HL-60 (cell line): ENCODE results near the gene PDGFC.

Source experiments
- DNase-seq, 2 experiments: peaks; one replicate each; pipeline ENCODE4 v3.0.0-alpha.2; 2010 to 2020; ENCODE audit warnings: low read depth in 1 of 2, low spot score in 1 of 2
- H3K27ac ChIP-seq: fragments of 250-450 bp; sonication (Bioruptor Pico); replicated peaks from 2 replicates; pipeline ENCODE4 v1.5.1; 2020; ENCODE audit warnings: mild to moderate bottlenecking, moderate library complexity
- H3K27me3 ChIP-seq: fragments of 250-450 bp; sonication (Bioruptor Pico); 2 replicates; pipeline ENCODE4 v1.5.1; 2021; ENCODE audit warnings: mild to moderate bottlenecking, moderate library complexity; ENCODE audit not compliant: insufficient read depth, poor library complexity, severe bottlenecking
- H3K4me3 ChIP-seq: replicated peaks from 2 replicates; pipeline ENCODE4 v1.5.1; 2011; ENCODE audit warnings: mild to moderate bottlenecking, control low read depth, low read length; ENCODE audit not compliant: insufficient read depth
- CTCF ChIP-seq: IDR thresholded peaks from one replicate; pipeline ENCODE4 v1.5.1; 2011; ENCODE audit warnings: low read length, control low read depth, inconsistent platforms; ENCODE audit not compliant: insufficient read depth
- GABPA ChIP-seq: IDR thresholded peaks from 2 replicates; pipeline ENCODE4 v1.6.1; 2012; ENCODE audit warnings: low read depth
- POLR2AphosphoS5 ChIP-seq: IDR thresholded peaks from 2 replicates; pipeline ENCODE4 v1.6.1; 2012; ENCODE audit warnings: low read depth
- SPI1 ChIP-seq: IDR thresholded peaks from 2 replicates; pipeline ENCODE4 v1.6.1; 2012; ENCODE audit warnings: low read depth, mild to moderate bottlenecking, borderline replicate concordance
- TF ChIP-seq, protein P1 (sequence below): IDR thresholded peaks from 2 replicates; pipeline ENCODE4 v1.6.1; 2012; ENCODE audit warnings: low read depth; ENCODE audit not compliant: insufficient replicate concordance

PDGFC gene

DNA sequence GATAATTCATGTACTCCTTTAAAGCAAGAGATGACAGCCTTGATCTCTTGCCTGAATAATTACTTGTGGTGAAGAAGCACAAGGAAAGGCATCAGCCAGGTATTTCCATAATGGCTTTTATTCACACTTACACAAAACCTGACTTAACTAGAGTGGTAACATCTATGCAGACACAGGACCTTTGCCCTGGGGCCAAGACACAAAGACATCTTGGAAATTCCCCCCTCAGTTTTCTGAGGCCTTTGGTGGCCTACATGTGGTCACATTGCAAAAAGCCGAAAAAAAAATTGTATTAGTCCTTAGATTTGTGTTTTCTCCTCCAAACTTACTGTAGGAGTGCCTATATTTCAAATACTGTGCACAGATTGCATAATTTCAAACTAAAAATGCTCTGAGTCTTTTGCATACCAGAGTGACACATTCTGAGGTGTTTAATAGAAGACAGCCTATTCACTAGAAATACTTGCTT lies 172.4 kb downstream of the PDGFC start:
- no peak overlapping the region for H3K27ac ChIP-seq
- no peaks in the 10 kb centered on the region for H3K27me3 ChIP-seq
- H3K4me3 ChIP-seq, result no peak overlapping the region
- no peak for TF ChIP-seq GABPA
- no peak for TF ChIP-seq SPI1
- TF ChIP-seq, protein P1, sequence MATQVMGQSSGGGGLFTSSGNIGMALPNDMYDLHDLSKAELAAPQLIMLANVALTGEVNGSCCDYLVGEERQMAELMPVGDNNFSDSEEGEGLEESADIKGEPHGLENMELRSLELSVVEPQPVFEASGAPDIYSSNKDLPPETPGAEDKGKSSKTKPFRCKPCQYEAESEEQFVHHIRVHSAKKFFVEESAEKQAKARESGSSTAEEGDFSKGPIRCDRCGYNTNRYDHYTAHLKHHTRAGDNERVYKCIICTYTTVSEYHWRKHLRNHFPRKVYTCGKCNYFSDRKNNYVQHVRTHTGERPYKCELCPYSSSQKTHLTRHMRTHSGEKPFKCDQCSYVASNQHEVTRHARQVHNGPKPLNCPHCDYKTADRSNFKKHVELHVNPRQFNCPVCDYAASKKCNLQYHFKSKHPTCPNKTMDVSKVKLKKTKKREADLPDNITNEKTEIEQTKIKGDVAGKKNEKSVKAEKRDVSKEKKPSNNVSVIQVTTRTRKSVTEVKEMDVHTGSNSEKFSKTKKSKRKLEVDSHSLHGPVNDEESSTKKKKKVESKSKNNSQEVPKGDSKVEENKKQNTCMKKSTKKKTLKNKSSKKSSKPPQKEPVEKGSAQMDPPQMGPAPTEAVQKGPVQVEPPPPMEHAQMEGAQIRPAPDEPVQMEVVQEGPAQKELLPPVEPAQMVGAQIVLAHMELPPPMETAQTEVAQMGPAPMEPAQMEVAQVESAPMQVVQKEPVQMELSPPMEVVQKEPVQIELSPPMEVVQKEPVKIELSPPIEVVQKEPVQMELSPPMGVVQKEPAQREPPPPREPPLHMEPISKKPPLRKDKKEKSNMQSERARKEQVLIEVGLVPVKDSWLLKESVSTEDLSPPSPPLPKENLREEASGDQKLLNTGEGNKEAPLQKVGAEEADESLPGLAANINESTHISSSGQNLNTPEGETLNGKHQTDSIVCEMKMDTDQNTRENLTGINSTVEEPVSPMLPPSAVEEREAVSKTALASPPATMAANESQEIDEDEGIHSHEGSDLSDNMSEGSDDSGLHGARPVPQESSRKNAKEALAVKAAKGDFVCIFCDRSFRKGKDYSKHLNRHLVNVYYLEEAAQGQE, result no peak
- TF ChIP-seq POLR2AphosphoS5, result no peak
- TF ChIP-seq CTCF, result no peak
- no peak for DNase-seq

DNA sequence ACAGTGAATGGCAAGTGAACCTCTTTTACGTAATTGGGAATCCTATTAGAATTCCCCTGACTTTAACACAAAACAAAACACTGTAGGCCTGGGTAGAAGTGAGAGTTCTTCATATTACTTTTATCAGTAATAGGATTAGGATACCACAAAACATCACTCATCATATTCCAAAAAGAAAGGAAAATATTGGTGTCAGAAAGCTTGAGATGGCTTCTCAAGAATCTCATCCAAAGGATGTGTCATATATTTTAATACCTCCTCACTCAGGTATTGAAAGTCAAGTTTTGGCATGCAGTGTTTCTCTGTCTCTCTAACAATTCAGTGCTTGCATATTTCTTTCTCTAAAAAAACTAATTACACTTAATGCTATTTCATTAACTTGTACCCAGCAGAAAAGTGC lies 173.2 kb downstream of the PDGFC start:
- no peak overlapping the region for H3K4me3 ChIP-seq
- DNase-seq, result no peak
- H3K27me3 ChIP-seq, result no peaks in the 10 kb centered on the region
- no peak overlapping the region for H3K27ac ChIP-seq
- TF ChIP-seq CTCF (no peak), POLR2AphosphoS5 (no peak), GABPA (no peak), SPI1 (no peak)
- TF ChIP-seq, protein P1, result no peak

DNA sequence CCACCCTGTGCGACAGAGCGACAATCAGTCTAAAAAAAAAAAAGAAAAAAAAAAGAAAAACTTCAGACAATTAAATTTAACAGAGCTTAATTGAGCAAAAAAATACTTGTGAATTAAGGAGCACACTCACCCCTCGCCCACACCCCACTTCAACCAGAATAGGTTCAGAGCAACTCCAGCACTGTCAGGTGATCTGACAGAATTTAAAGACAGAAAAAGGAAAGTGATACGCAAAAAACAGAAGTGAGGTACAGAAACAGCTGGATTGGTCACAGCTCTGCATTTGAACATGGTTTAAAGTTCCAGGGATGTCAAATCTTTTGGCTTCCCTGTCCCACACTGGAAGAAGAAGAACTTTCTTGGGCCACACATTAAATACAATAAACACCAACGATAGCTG lies 174.4 kb downstream of the PDGFC start:
- H3K27me3 ChIP-seq, result no peaks in the 10 kb centered on the region
- no peak for TF ChIP-seq GABPA
- no peak for TF ChIP-seq POLR2AphosphoS5
- TF ChIP-seq SPI1, result peak; percentile 1; the same call in 1 of the 2 replicates
- no peak for TF ChIP-seq CTCF
- TF ChIP-seq, protein P1, result no peak
- DNase-seq, result no peak
- no peak overlapping the region for H3K27ac ChIP-seq
- no peak overlapping the region for H3K4me3 ChIP-seq
